ENCODE measurements around the gene ZBED2.

DNA sequence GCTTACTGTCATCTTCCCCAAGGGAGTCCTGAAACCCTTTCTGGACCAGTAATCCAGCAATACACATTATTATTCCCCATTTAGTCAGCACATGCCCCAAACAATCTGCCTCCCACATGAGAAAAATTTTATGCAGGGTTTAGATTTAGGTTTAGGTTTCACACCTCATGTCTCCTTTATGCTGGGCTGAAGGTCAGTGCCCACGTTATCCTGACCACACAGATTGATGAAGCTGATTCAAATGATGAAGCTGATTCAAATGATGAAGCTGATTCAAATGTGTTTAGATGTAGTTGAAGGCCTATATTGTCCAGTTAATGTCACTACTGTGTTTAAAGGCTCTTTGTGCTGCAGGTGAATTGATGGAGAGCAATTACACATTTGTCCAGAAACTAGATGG lies 18.1 kb upstream of the ZBED2 start:
- TF ChIP-seq MXI1 (IDR thresholded peaks at IDR 0.05; ENCODE audit: low read depth, low read length), result no peak
- TF ChIP-seq FOXM1 (IDR thresholded peaks at IDR 0.05; ENCODE audit: low read depth), result no peak
- TF ChIP-seq RAD21 (IDR thresholded peaks at IDR 0.05; ENCODE audit: low read length), result no peak
- no peak for TF ChIP-seq CTCF (IDR thresholded peaks at IDR 0.05)
- TF ChIP-seq GATA2 (CRISPR knock-in tag; IDR thresholded peaks at IDR 0.05), result no peak
- TF ChIP-seq EP300 (IDR thresholded peaks at IDR 0.05; ENCODE audit: borderline replicate concordance in 1 of 2, low read depth in 1 of 2, low read length in 1 of 2), result no peak
- no peak for TF ChIP-seq REST (IDR thresholded peaks at IDR 0.05; ENCODE audit: low read depth, low read length)

Measured in SK-N-SH (cell line).